ENCODE data around the gene ZNF79. TPM values are rescaled to one million over a fixed set of nuclear protein-coding genes. Genes with fewer than 3 reads are reported as not detected.
"Not testable (repeated sequence)": the region's sequence is repeated elsewhere in the genome, so short reads cannot be mapped to it uniquely, and the experiment has no call there.

Gene ZNF79
- total and polyA plus RNA-seq, 4 donors: 1.0 to 10.3 (median 4.7) TPM

DNA sequence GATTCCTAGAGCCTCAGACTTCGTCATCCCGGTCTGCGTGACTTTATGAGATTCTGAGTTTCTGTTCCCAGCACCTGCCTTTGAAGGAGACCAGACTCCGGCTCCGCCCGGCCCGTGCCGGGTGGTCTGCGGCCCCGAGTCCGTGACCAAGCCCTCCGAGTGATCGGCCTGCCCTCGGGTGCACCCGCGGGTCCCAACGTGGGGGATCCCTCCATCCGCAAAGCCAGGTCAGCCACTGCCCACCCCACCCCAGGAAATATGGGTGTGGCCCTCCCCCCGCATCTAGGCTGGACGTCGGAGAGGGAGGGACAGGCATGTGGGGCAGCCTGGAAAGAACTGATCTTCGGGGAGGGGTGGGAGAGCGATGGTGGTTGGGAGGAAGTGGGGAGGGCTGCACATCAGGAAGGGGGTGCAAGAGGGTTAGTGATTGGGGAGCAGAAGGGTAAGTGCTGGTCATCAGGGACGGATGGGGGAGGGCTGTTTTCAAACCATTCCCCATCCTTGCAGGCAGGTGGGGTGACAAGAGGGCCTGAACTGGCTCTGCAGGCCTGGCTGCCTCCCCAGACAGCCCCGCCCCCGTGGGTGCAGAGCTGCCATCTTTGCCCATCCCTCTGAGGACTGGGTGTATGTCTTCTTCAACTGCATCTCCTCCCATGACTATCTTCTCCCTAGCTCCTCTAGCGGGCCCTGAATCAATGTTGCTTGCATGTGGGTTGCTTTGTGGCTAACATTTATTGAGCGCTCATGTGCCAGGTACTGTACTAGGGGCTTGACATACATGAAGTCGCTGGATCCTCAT is 27.9 kb downstream of the ZNF79 start:
- ATAC-seq (ENCODE audit: low FRiP score): peak; percentile 35
- Histone ChIP-seq H3K27me3 (ENCODE audit: control insufficient read depth in 1 of 2, insufficient read depth in 2 of 2, low read length in 1 of 2) (no peaks in the 10 kb centered on the region), H3K4me3 (ENCODE audit: low read length in 2 of 2) (peak overlapping the region; percentile 57 to 71), H3K9me3 (ENCODE audit: control insufficient read depth, low read length) (no peaks in the 10 kb centered on the region), H3K36me3 (ENCODE audit: control insufficient read depth in 1 of 2, insufficient read depth in 2 of 2, low read length in 1 of 2) (peaks cover under 1% of the 10 kb centered on the region in 2 donors), H3K27ac (ENCODE audit: low read depth in 1 of 2, low read length in 2 of 2) (peak overlapping the region in 1 of 2 donors; percentile 55), H3K4me1 (ENCODE audit: control insufficient read depth in 1 of 2, insufficient read depth in 2 of 2, low read length in 2 of 2) (no peaks in the 10 kb centered on the region)
- intact Hi-C loops (cut with DNase I): no loop called here
- 10% methylated on average over 29 of the region's 29 CpGs for WGBS, 2 donors
- DNase-seq: peak; percentile 68 to 79

DNA sequence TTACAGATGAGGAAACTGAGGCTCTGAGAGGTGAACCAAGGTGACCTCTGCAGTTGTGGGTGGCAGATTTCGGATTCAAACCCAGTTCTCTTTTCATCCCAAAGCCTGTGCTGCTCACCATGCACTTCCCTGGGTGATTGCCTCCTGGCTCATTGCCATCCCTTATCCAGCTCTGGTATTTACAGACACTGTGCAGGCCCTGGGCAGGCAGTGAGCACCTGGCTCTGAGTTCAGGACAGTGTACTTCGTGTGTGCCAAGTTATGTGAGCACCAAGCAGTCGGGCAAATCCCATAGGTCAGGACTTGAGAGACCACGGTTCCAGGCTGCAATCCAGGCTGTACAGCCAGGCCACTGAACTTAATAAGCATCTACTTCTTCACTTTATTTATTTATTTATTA is 28.5 kb downstream of the ZNF79 start:
- Histone ChIP-seq H3K27ac (ENCODE audit: low read depth in 1 of 2, low read length in 2 of 2) (no peak overlapping the region), H3K36me3 (ENCODE audit: control insufficient read depth in 1 of 2, insufficient read depth in 2 of 2, low read length in 1 of 2) (peaks cover 0 to 2% of the 10 kb centered on the region in 2 donors), H3K27me3 (ENCODE audit: control insufficient read depth in 1 of 2, insufficient read depth in 2 of 2, low read length in 1 of 2) (no peaks in the 10 kb centered on the region), H3K9me3 (ENCODE audit: control insufficient read depth, low read length) (no peaks in the 10 kb centered on the region), H3K4me3 (ENCODE audit: low read length in 2 of 2) (no peak overlapping the region), H3K4me1 (ENCODE audit: control insufficient read depth in 1 of 2, insufficient read depth in 2 of 2, low read length in 2 of 2) (no peaks in the 10 kb centered on the region)
- intact Hi-C loops (cut with DNase I): no loop called here
- 26 to 27% methylated on average over 4 of the region's 4 CpGs for WGBS, 2 donors
- ATAC-seq (ENCODE audit: low FRiP score) (no peak), DNase-seq (no peak)

DNA sequence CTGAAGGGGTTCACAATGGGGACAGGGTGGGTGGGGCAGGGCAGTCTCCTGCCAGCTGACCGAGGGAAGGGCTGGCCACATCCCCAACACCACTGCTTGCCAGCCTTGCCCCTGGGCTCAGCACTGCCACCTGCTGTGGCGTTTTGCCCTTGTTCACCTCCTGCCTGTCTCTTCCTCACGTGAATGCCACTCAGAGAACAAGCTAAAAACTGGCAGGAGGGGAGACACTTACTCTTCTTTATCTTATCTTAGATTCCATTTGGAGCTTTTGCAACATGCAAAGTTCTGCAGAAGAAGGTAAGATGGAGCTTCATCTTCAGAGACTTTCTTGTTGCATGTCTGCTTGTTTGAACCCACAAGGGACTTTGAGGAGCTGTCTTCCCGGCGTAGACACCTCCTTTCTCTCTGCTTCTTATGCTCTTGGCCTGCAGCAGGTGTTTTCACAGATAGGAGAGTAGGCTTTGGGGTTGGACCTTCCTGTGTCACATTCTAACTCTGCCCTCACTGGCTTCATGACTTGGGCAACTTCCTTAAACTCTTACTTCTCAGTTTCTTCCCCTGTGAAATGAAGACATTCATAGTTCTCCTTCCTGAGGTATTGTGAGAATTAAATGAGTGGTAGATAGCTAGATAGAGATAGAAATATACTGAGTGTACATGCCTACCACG is 31.3 kb downstream of the ZNF79 start:
- H3K27me3 ChIP-seq (ENCODE audit: control insufficient read depth in 1 of 2, insufficient read depth in 2 of 2, low read length in 1 of 2): no peaks in the 10 kb centered on the region
- peaks cover 0 to 5% of the 10 kb centered on the region in 2 donors for H3K36me3 ChIP-seq (ENCODE audit: control insufficient read depth in 1 of 2, insufficient read depth in 2 of 2, low read length in 1 of 2)
- 69 to 72% methylated on average over 6 of the region's 6 CpGs for WGBS, 2 donors

DNA sequence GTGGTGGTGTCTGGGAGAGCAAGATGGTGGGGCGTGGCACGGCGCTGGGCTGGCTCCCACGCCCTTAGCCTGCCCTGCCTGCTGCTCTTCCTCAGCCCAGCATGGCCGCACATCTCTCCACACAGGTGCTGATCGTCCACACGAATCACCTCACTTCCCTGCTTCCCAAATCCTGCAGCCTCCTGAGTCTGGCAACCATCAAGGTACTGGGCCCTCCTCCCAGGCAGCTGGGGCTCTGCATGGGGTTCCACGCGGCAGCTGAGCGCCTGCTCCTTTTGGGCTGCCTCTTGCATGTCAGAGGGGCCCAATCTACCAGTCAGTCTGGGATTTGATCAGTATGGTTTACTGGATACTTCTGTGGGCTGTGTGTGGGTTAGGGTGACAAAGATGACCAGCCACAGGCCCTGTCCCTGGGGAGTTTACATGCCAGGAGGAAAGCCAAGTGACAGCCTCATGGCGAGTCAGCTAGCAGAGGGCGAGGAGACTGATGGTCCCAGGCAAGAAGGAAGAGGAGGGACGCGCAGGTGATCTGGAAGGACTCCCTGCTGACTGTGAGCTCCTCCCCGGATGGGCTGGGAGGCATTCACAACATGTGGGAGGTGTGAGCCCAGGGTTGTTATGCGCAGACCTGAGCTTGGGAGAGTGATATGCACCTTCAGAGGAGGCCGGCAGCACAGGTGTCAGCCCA is 33.2 kb downstream of the ZNF79 start:
- Histone ChIP-seq H3K27ac (ENCODE audit: low read depth in 1 of 2, low read length in 2 of 2) (no peak overlapping the region), H3K4me3 (ENCODE audit: low read length in 2 of 2) (no peak overlapping the region), H3K9me3 (ENCODE audit: control insufficient read depth, low read length) (no peaks in the 10 kb centered on the region), H3K4me1 (ENCODE audit: control insufficient read depth in 1 of 2, insufficient read depth in 2 of 2, low read length in 2 of 2) (no peaks in the 10 kb centered on the region), H3K27me3 (ENCODE audit: control insufficient read depth in 1 of 2, insufficient read depth in 2 of 2, low read length in 1 of 2) (no peaks in the 10 kb centered on the region), H3K36me3 (ENCODE audit: control insufficient read depth in 1 of 2, insufficient read depth in 2 of 2, low read length in 1 of 2) (peaks cover 0 to 9% of the 10 kb centered on the region in 2 donors)
- intact Hi-C loops (cut with DNase I): no loop called here
- no peak for ATAC-seq (ENCODE audit: low FRiP score)
- WGBS, 2 donors: 82 to 83% methylated on average over 17 of the region's 17 CpGs
- DNase-seq: no peak

More for the DNA sequence above, 31.3 kb downstream of the ZNF79 start:
- H3K4me3 ChIP-seq (ENCODE audit: low read length in 2 of 2): no peak overlapping the region
- DNase-seq: no peak
- intact Hi-C loops (cut with DNase I): no loop called here
- ATAC-seq (ENCODE audit: low FRiP score): no peak
- no peak overlapping the region for H3K27ac ChIP-seq (ENCODE audit: low read depth in 1 of 2, low read length in 2 of 2)
- no peaks in the 10 kb centered on the region for H3K4me1 ChIP-seq (ENCODE audit: control insufficient read depth in 1 of 2, insufficient read depth in 2 of 2, low read length in 2 of 2)
- no peaks in the 10 kb centered on the region for H3K9me3 ChIP-seq (ENCODE audit: control insufficient read depth, low read length)

DNA sequence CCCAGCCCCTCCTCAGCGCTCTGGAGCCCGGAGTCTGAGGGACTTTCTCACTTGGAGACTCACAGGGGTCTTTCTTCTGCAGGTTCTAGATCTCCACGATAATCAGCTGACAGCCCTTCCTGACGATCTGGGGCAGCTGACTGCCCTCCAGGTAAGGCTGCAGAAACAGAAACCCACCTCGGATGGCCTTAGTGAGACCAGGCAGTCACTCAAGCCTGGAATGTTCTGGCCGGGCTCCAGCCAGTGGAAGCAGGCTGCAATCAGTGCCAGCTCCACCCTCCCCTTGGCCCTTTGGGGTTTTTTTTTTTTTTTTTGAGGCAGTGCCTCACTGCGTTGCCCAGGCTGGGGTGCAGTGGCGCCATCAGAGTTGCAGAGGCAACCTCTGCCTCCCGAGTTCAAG is 34.7 kb downstream of the ZNF79 start:
- H3K36me3 ChIP-seq (ENCODE audit: control insufficient read depth in 1 of 2, insufficient read depth in 2 of 2, low read length in 1 of 2): peaks cover 0 to 12% of the 10 kb centered on the region in 2 donors

DNA sequence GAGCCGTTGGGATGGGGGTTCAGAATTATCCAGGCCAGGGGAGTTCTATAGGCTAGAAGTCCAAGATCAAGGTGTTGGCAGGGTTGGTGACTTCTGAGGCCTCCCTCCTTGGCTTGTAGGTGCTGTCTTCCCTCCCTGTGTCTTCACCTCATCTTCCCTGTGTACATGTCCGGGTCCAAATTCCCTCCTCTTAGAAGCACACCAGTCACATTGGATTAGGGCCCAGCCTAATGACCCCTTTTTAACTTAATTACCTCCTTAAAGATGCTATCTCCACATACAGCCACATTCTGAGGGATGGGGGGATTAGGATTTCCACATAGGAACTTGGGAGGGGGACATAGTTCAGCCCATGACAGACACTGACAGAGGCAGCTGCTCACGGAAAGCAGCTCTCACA is 39.2 kb downstream of the ZNF79 start:
- H3K4me1 ChIP-seq (ENCODE audit: control insufficient read depth in 1 of 2, insufficient read depth in 2 of 2, low read length in 2 of 2): no peaks in the 10 kb centered on the region
- H3K36me3 ChIP-seq (ENCODE audit: control insufficient read depth in 1 of 2, insufficient read depth in 2 of 2, low read length in 1 of 2): peaks cover 3 to 16% of the 10 kb centered on the region in 2 donors
- no peak for ATAC-seq (ENCODE audit: low FRiP score)
- no peaks in the 10 kb centered on the region for H3K27me3 ChIP-seq (ENCODE audit: control insufficient read depth in 1 of 2, insufficient read depth in 2 of 2, low read length in 1 of 2)
- intact Hi-C loops (cut with DNase I): no loop called here
- no peak for DNase-seq
- WGBS, 2 donors: 87 to 94% methylated on average over 3 of the region's 3 CpGs
- no peak overlapping the region for H3K4me3 ChIP-seq (ENCODE audit: low read length in 2 of 2)
- H3K9me3 ChIP-seq (ENCODE audit: control insufficient read depth, low read length): no peaks in the 10 kb centered on the region
- no peak overlapping the region for H3K27ac ChIP-seq (ENCODE audit: low read depth in 1 of 2, low read length in 2 of 2)

More for the DNA sequence above, 34.7 kb downstream of the ZNF79 start:
- H3K27me3 ChIP-seq (ENCODE audit: control insufficient read depth in 1 of 2, insufficient read depth in 2 of 2, low read length in 1 of 2): no peaks in the 10 kb centered on the region
- 55 to 60% methylated on average over 9 of the region's 9 CpGs for WGBS, 2 donors
- intact Hi-C loops (cut with DNase I): no loop called here
- DNase-seq (no peak), ATAC-seq (ENCODE audit: low FRiP score) (no peak)
- H3K27ac ChIP-seq (ENCODE audit: low read depth in 1 of 2, low read length in 2 of 2): no peak overlapping the region
- no peak overlapping the region for H3K4me3 ChIP-seq (ENCODE audit: low read length in 2 of 2)
- H3K9me3 ChIP-seq (ENCODE audit: control insufficient read depth, low read length): no peaks in the 10 kb centered on the region
- no peaks in the 10 kb centered on the region for H3K4me1 ChIP-seq (ENCODE audit: control insufficient read depth in 1 of 2, insufficient read depth in 2 of 2, low read length in 2 of 2)

DNA sequence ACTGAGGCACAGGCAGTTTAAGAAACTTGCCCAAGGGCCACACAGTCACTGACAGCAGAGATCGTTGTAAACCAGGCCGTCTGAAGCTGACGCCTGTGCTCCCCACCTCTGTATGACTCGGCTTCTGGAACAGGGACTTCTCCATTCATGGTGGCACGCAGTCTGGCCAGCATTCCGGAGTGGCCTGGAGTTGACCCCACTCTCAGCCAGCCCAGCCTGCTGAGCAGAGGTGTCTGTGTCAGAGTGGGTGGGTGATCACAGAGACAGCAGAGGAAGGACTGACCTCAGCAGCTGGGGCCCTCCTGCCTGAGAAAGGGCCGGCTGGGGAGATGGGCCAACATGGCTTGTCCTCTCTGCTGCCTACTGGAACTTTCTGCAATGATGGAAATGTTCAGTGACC is 39.7 kb downstream of the ZNF79 start:
- H3K36me3 ChIP-seq (ENCODE audit: control insufficient read depth in 1 of 2, insufficient read depth in 2 of 2, low read length in 1 of 2): peaks cover 3 to 16% of the 10 kb centered on the region in 2 donors
- WGBS, 2 donors: 67 to 73% methylated on average over 7 of the region's 7 CpGs
- no peak overlapping the region for H3K27ac ChIP-seq (ENCODE audit: low read depth in 1 of 2, low read length in 2 of 2)

DNA sequence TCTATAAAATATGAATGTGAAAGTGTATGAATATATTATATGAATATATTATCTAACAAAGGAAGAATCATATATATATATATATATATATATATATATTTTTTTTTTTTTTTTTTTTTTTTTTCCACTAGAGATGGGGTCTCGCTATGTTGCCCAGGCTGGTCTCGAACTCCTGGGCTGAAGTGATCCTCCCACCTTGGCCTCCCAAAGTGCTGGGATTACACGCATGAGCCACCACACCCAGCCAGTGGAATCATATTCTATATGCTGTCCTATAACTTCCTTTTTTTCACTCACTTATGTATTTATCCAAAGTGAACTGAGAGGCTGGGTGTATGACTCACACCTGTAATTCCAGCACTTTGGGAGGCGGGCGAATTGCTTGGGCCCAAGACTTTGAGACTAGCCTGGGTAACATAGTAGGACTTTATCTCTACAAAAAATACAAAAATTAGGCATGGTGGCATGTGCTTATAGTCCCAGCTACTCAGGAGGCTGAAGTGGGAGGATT is 42.3 kb downstream of the ZNF79 start:
- H3K27ac ChIP-seq (ENCODE audit: low read depth in 1 of 2, low read length in 2 of 2); H3K4me1 ChIP-seq (ENCODE audit: control insufficient read depth in 1 of 2, insufficient read depth in 2 of 2, low read length in 2 of 2); H3K4me3 ChIP-seq (ENCODE audit: low read length in 2 of 2); intact Hi-C loops (cut with DNase I); ATAC-seq (ENCODE audit: low FRiP score); DNase-seq; H3K27me3 ChIP-seq (ENCODE audit: control insufficient read depth in 1 of 2, insufficient read depth in 2 of 2, low read length in 1 of 2); H3K9me3 ChIP-seq (ENCODE audit: control insufficient read depth, low read length): not testable (repeated sequence)
- peaks cover 3 to 12% of the 10 kb centered on the region in 2 donors for H3K36me3 ChIP-seq (ENCODE audit: control insufficient read depth in 1 of 2, insufficient read depth in 2 of 2, low read length in 1 of 2)
- 96 to 97% methylated on average over 5 of the region's 5 CpGs for WGBS, 2 donors

More for the DNA sequence above, 39.7 kb downstream of the ZNF79 start:
- intact Hi-C loops (cut with DNase I): no loop called here
- Histone ChIP-seq H3K4me1 (ENCODE audit: control insufficient read depth in 1 of 2, insufficient read depth in 2 of 2, low read length in 2 of 2) (no peaks in the 10 kb centered on the region), H3K27me3 (ENCODE audit: control insufficient read depth in 1 of 2, insufficient read depth in 2 of 2, low read length in 1 of 2) (no peaks in the 10 kb centered on the region), H3K4me3 (ENCODE audit: low read length in 2 of 2) (no peak overlapping the region), H3K9me3 (ENCODE audit: control insufficient read depth, low read length) (no peaks in the 10 kb centered on the region)
- ATAC-seq (ENCODE audit: low FRiP score) (no peak), DNase-seq (no peak)
